IMR-90 (cell line): ENCODE measurements around the gene GNG7. TPM values are rescaled to one million over a fixed set of nuclear protein-coding genes. Genes with fewer than 3 reads are reported as not detected.

Source experiments
- ATAC-seq: fragments of 200-7000 bp; cut with Tn5 transposase; 2 replicates; pipeline ENCODE4 v1.9.1; 2020; ENCODE audit warnings: low read depth, mild to moderate bottlenecking, moderate library complexity
- BruUV-seq: library from RNA; stranded (reverse); fragments of 400-500 nt; replicated peaks from 2 replicates; lab custom pipeline; 2021; lab: Mats Ljungman, UMichigan
- CTCF ChIA-PET: fragments of 300-600 bp; formaldehyde crosslinking; extraction: SDS; loops from one replicate; lab custom pipeline; 2021; ENCODE audit warnings: antibody characterized with exemption; lab: Yijun Ruan, JAX
- POLR2A ChIA-PET: fragments of 300-600 bp; sonication (Branson Sonifier 250); formaldehyde crosslinking; loops from one replicate; lab custom pipeline; 2022; ENCODE audit warnings: antibody characterized with exemption; ENCODE audit not compliant: unreplicated experiment; lab: Charles Lee
- DNase-seq: peaks from one replicate; pipeline ENCODE4 v3.0.0; 2013
- H2AFZ ChIP-seq: replicated peaks from 2 replicates; pipeline ENCODE3; 2013; ENCODE audit warnings: low read length, mild to moderate bottlenecking; ENCODE audit not compliant: poor library complexity
- H2AK5ac ChIP-seq: 2 replicates; pipeline ENCODE4 v1.6.1; 2013; ENCODE audit warnings: low read depth, low read length, inconsistent platforms
- H2AK9ac ChIP-seq: replicated peaks from 2 replicates; pipeline ENCODE3; 2013; ENCODE audit warnings: mild to moderate bottlenecking, low read depth, low read length, moderate library complexity; ENCODE audit not compliant: poor library complexity
- H2BK120ac ChIP-seq: 2 replicates; pipeline ENCODE4 v1.6.1; 2013; ENCODE audit warnings: low read depth, low read length, inconsistent platforms
- H2BK15ac ChIP-seq: 3 replicates; pipeline ENCODE4 v1.6.1; 2013; ENCODE audit warnings: low read depth, low read length, inconsistent platforms
- H2BK20ac ChIP-seq: 2 replicates; pipeline ENCODE4 v1.6.1; 2013; ENCODE audit warnings: low read depth, mild to moderate bottlenecking, inconsistent platforms, low read length, moderate library complexity
- H2BK5ac ChIP-seq: 2 replicates; pipeline ENCODE4 v1.6.1; 2013; ENCODE audit warnings: mild to moderate bottlenecking, low read depth, low read length, inconsistent platforms; ENCODE audit not compliant: poor library complexity, severe bottlenecking
- H3K14ac ChIP-seq: replicated peaks from 2 replicates; pipeline ENCODE4 v1.6.1; 2013; ENCODE audit warnings: low read depth, low read length, inconsistent platforms
- H3K18ac ChIP-seq: 2 replicates; pipeline ENCODE4 v1.6.1; 2013; ENCODE audit warnings: low read depth, low read length, control low read depth
- H3K23ac ChIP-seq: 2 replicates; pipeline ENCODE4 v1.6.1; 2013; ENCODE audit warnings: low read depth, low read length, inconsistent platforms
- H3K27ac ChIP-seq: 2 replicates; pipeline ENCODE4 v1.5.1; 2013; ENCODE audit warnings: mild to moderate bottlenecking, control low read depth, low read length; ENCODE audit not compliant: insufficient read depth
- H3K27me3 ChIP-seq: 2 replicates; pipeline ENCODE4 v1.6.1; 2013; ENCODE audit warnings: low read length; ENCODE audit not compliant: control insufficient read depth, insufficient read depth
- H3K36me3 ChIP-seq: 2 replicates; pipeline ENCODE4 v1.6.1; 2013; ENCODE audit warnings: low read length, mixed read lengths; ENCODE audit not compliant: control insufficient read depth, insufficient read depth
- H3K4ac ChIP-seq: 2 replicates; pipeline ENCODE4 v1.6.1; 2013; ENCODE audit warnings: low read depth, low read length, inconsistent platforms
- H3K4me1 ChIP-seq: 2 replicates; pipeline ENCODE4 v1.6.1; 2013; ENCODE audit warnings: low read length, mixed read lengths; ENCODE audit not compliant: control insufficient read depth, insufficient read depth
- H3K4me2 ChIP-seq: 2 replicates; pipeline ENCODE4 v1.6.1; 2013; ENCODE audit warnings: low read depth, mild to moderate bottlenecking, control low read depth, low read length, moderate library complexity
- H3K4me3 ChIP-seq: 2 replicates; pipeline ENCODE4 v1.5.1; 2013; ENCODE audit warnings: low read depth, mild to moderate bottlenecking, control low read depth, low read length, moderate library complexity; ENCODE audit not compliant: insufficient read depth
- H3K56ac ChIP-seq: 2 replicates; pipeline ENCODE4 v1.6.1; 2013; ENCODE audit warnings: low read length, inconsistent platforms; ENCODE audit not compliant: insufficient read depth; ENCODE audit errors: extremely low read depth
- H3K79me1 ChIP-seq, 2 experiments: 2 replicates each; pipeline ENCODE4 v1.6.1; 2013; ENCODE audit warnings: low read length in 2 of 2, inconsistent platforms in 1 of 2, low read depth in 1 of 2
- H3K9ac ChIP-seq: 2 replicates; pipeline ENCODE4 v1.6.1; 2013; ENCODE audit warnings: low read depth, low read length, control low read depth
- H3K9me1 ChIP-seq: 2 replicates; pipeline ENCODE4 v1.6.1; 2013; ENCODE audit warnings: low read length, inconsistent platforms; ENCODE audit not compliant: insufficient read depth
- H3K9me3 ChIP-seq: 2 replicates; pipeline ENCODE4 v1.6.1; 2013; ENCODE audit warnings: low read length; ENCODE audit not compliant: control insufficient read depth, insufficient read depth
- H4K20me1 ChIP-seq: 2 replicates; pipeline ENCODE4 v1.6.1; 2013; ENCODE audit warnings: low read length, inconsistent platforms; ENCODE audit not compliant: insufficient read depth
- H4K5ac ChIP-seq: 2 replicates; pipeline ENCODE4 v1.6.1; 2013; ENCODE audit warnings: mild to moderate bottlenecking, low read depth, low read length, control low read depth
- H4K8ac ChIP-seq, 2 experiments: 2 replicates each; pipeline ENCODE4 v1.6.1; 2013; ENCODE audit warnings: low read depth in 2 of 2, low read length in 2 of 2, control low read depth in 1 of 2, inconsistent platforms in 1 of 2
- H4K91ac ChIP-seq: 2 replicates; pipeline ENCODE4 v1.6.1; 2013; ENCODE audit warnings: low read depth, low read length, inconsistent platforms; ENCODE audit not compliant: insufficient read depth
- BHLHE40 ChIP-seq: fragments of 150-350 bp; IDR thresholded peaks from 2 replicates; pipeline ENCODE4 v1.6.1; 2016; ENCODE audit warnings: mild to moderate bottlenecking, low read depth, low read length
- CEBPB ChIP-seq: IDR thresholded peaks from 2 replicates; pipeline ENCODE4 v1.6.1; 2012; ENCODE audit warnings: low read depth, low read length, improper control_type of control experiment
- ELK1 ChIP-seq: fragments of 150-350 bp; IDR thresholded peaks from 2 replicates; pipeline ENCODE4 v1.6.1; 2016; ENCODE audit warnings: low read depth, mild to moderate bottlenecking, low read length, moderate library complexity, borderline replicate concordance
- FOS ChIP-seq: fragments of 150-350 bp; IDR thresholded peaks from 2 replicates; pipeline ENCODE4 v1.6.1; 2016; ENCODE audit warnings: low read depth, low read length
- MAZ ChIP-seq: IDR thresholded peaks from 2 replicates; pipeline ENCODE4 v1.6.1; 2012; ENCODE audit warnings: low read depth, mild to moderate bottlenecking, low read length, improper control_type of control experiment, moderate library complexity, borderline replicate concordance
- MXI1 ChIP-seq: IDR thresholded peaks from 2 replicates; pipeline ENCODE4 v1.6.1; 2012; ENCODE audit warnings: low read depth, mild to moderate bottlenecking, low read length, moderate library complexity, borderline replicate concordance
- NFE2L2 ChIP-seq: fragments of 150-350 bp; IDR thresholded peaks from 2 replicates; pipeline ENCODE4 v1.6.1; 2016; ENCODE audit warnings: low read depth, mild to moderate bottlenecking, low read length
- POLR2A ChIP-seq: IDR thresholded peaks from 2 replicates; pipeline ENCODE4 v1.6.1; 2012; ENCODE audit warnings: mild to moderate bottlenecking, low read depth, low read length
- RCOR1 ChIP-seq: IDR thresholded peaks from 2 replicates; pipeline ENCODE4 v1.6.1; 2012; ENCODE audit warnings: mild to moderate bottlenecking, low read length, improper control_type of control experiment; ENCODE audit not compliant: insufficient replicate concordance
- SMC3 ChIP-seq: fragments of 150-350 bp; IDR thresholded peaks from 2 replicates; pipeline ENCODE4 v1.6.1; 2016; ENCODE audit warnings: low read depth, mild to moderate bottlenecking, antibody characterized with exemption, low read length, moderate library complexity
- USF2 ChIP-seq: fragments of 150-350 bp; IDR thresholded peaks from 2 replicates; pipeline ENCODE4 v1.6.1; 2017; ENCODE audit warnings: mild to moderate bottlenecking, antibody characterized with exemption, low read length, low read depth
- WGBS, 2 experiments: methylation state at CpG; one replicate each; pipeline versions ENCODE4 v1.1.5 to v1.1.7; 2013; ENCODE audit warnings: missing lambda C conversion rate in 2 of 2; ENCODE audit not compliant: insufficient read length in 1 of 2; ENCODE audit errors: extremely low coverage in 2 of 2; 5-methylcytosine and 5-hydroxymethylcytosine counted together
- dilution Hi-C: fragments of 300-500 bp; cut with HindIII; formaldehyde crosslinking; loops from one replicate; pipeline ENCODE4 v1.14.3; 2018; ENCODE audit warnings: low sequenced_read_pairs; ENCODE audit not compliant: unreplicated experiment
- in situ Hi-C: fragments of 300-500 bp; cut with MboI; formaldehyde crosslinking; loops from 3 replicates; pipeline ENCODE4 v1.14.3; 2019; ENCODE audit warnings: low sequenced_read_pairs, inconsistent platforms, mixed read lengths
- intact Hi-C: fragments of 100-400 bp; cut with micrococcal nuclease; formaldehyde crosslinking; loops from 2 replicates; pipeline ENCODE4 v1.10.0; 2022
- polyA plus RNA-seq, 3 experiments: library from polyadenylated mRNA; depleted of rRNA; stranded (reverse); fragments of >200 nt; gene quantifications; 2 replicates each; pipeline ENCODE4 v1.2.3, GENCODE V29; 2012; ENCODE audit warnings: low replicate concordance in 1 of 3
- total RNA-seq: library from RNA; depleted of rRNA; stranded (reverse); fragments of >200 nt; gene quantifications from 2 replicates; pipeline ENCODE4 v1.2.3, GENCODE V29; 2012

GNG7 gene
- total and polyA plus RNA-seq, 2 of the 4 experiments (the other 2 are of a cell fraction), result under 0.01 to 0.21 TPM

- POLR2A ChIA-PET, result interaction anchor here (0.5 to 1.2 kb wide), 4 partner anchors 71 to 337 kb away, joined by 3 to 21 read pairs (median 4); partner anchors contain the start of gene GADD45B
- no peak; the same call in none of the 2 replicates for ATAC-seq
These were observed 90.7 kb downstream of the GNG7 start for GRCh38 chr19:2611483-2612464.

More at GRCh38 chr19:2611483-2612464, 90.7 kb downstream of the GNG7 start:
- H3K56ac ChIP-seq, result no peak overlapping the region
- intact Hi-C loops, result loop anchor here (1.0 to 5.0 kb wide), 4 partner anchors 137 to 374 kb away; partner anchors contain the start of genes LSM7, PLEKHJ1, SF3A2 and SPPL2B
- no peaks in the 10 kb centered on the region for H4K20me1 ChIP-seq
- no TSS peak for BruUV-seq
- H2BK15ac ChIP-seq, result no peak overlapping the region
- no peak overlapping the region for H3K4ac ChIP-seq
- 34% methylated on average over 3 of the region's 34 CpGs; no CpG with 5 or more reads in 1 of the 2 experiments for WGBS, 2 experiments
- no peak overlapping the region for H3K23ac ChIP-seq
- no peak overlapping the region for H3K4me2 ChIP-seq
- H3K36me3 ChIP-seq, result no peaks in the 10 kb centered on the region
- no peak overlapping the region for H4K8ac ChIP-seq
- in situ Hi-C loops, result loop anchor here (5.0 to 10.0 kb wide), 2 partner anchors 139 to 337 kb away; no protein-coding TSS in a partner anchor
- no peak overlapping the region for H4K5ac ChIP-seq
- CTCF ChIA-PET, result interaction anchor here (0.6 to 1.7 kb wide), 13 partner anchors 12 to 372 kb away, joined by 3 to 12 read pairs (median 4); partner anchors contain the start of genes GADD45B, LMNB2 and TIMM13
- DNase-seq, result no peak
- H3K4me3 ChIP-seq, result no peak overlapping the region
- no peak overlapping the region for H2BK20ac ChIP-seq
- H3K4me1 ChIP-seq, result no peaks in the 10 kb centered on the region
- no peak overlapping the region for H3K18ac ChIP-seq
- TF ChIP-seq ELK1 (no peak), NFE2L2 (no peak), CEBPB (no peak), RCOR1 (no peak), USF2 (no peak), POLR2A (no peak), FOS (no peak), MAZ (no peak), MXI1 (no peak), SMC3 (no peak), BHLHE40 (no peak)
- H2AFZ ChIP-seq, result peak overlapping the region; percentile 91
- H3K9ac ChIP-seq, result no peak overlapping the region
- peaks cover 3% of the 10 kb centered on the region; the same call in 1 of the 2 replicates for H3K9me3 ChIP-seq
- dilution Hi-C loops, result no loop called here
- H2AK9ac ChIP-seq, result no peak overlapping the region
- H4K91ac ChIP-seq, result no peak overlapping the region
- no peak overlapping the region for H3K14ac ChIP-seq
- H3K27ac ChIP-seq, result no peak overlapping the region
- H2BK5ac ChIP-seq, result no peak overlapping the region
- H3K79me1 ChIP-seq, result peaks cover 0 to 3% of the 10 kb centered on the region in 2 experiments; a peak in 1 of 4 replicates
- no peaks in the 10 kb centered on the region for H3K9me1 ChIP-seq
- H3K27me3 ChIP-seq, result peaks cover 8% of the 10 kb centered on the region
- no peak overlapping the region for H2AK5ac ChIP-seq
- no peak overlapping the region for H2BK120ac ChIP-seq
